ENCODE measurements around the gene SLC12A7. TPM values are rescaled to one million over a fixed set of nuclear protein-coding genes. Genes with fewer than 3 reads are reported as not detected.
"Not testable (repeated sequence)": the region's sequence is repeated elsewhere in the genome, so short reads cannot be mapped to it uniquely, and the experiment has no call there.

SLC12A7 gene
- total RNA-seq, 1 experiment from 2014 or later = 22.5 TPM

GRCh38 chr5:1129711-1130055 is 17.8 kb upstream of the SLC12A7 start:
- DNase-seq (ENCODE audit: low spot score) = no peak
- in situ Hi-C loops (cut with HindIII; ENCODE audit: low sequenced_read_pairs) = no loop called here

- DNase-seq (ENCODE audit: low spot score) = no peak
- in situ Hi-C loops (cut with HindIII; ENCODE audit: low sequenced_read_pairs) = no loop called here
Observed at GRCh38 chr5:1128977-1129710, 17.3 kb upstream of the SLC12A7 start.

- DNase-seq (ENCODE audit: low spot score) = no peak
- in situ Hi-C loops (cut with HindIII; ENCODE audit: low sequenced_read_pairs) = no loop called here
Observed at GRCh38 chr5:1127959-1128785, 16.3 kb upstream of the SLC12A7 start.

GRCh38 chr5:1125695-1126094 is 13.8 kb upstream of the SLC12A7 start:
- in situ Hi-C loops (cut with HindIII; ENCODE audit: low sequenced_read_pairs); DNase-seq (ENCODE audit: low spot score): not testable (repeated sequence)

GRCh38 chr5:1125030-1125357 is 13.1 kb upstream of the SLC12A7 start:
- in situ Hi-C loops (cut with HindIII; ENCODE audit: low sequenced_read_pairs) = no loop called here
- DNase-seq (ENCODE audit: low spot score) = no peak

- in situ Hi-C loops (cut with HindIII; ENCODE audit: low sequenced_read_pairs) = no loop called here
- DNase-seq (ENCODE audit: low spot score) = no peak
Observed at GRCh38 chr5:1124205-1125029, 12.6 kb upstream of the SLC12A7 start.

GRCh38 chr5:1123418-1124147 is 11.7 kb upstream of the SLC12A7 start:
- in situ Hi-C loops (cut with HindIII; ENCODE audit: low sequenced_read_pairs) = no loop called here
- DNase-seq (ENCODE audit: low spot score) = no peak

GRCh38 chr5:1122511-1123294 is 10.8 kb upstream of the SLC12A7 start:
- in situ Hi-C loops (cut with HindIII; ENCODE audit: low sequenced_read_pairs) = no loop called here
- DNase-seq (ENCODE audit: low spot score) = no peak

GRCh38 chr5:1121891-1122290 is 10.0 kb upstream of the SLC12A7 start:
- in situ Hi-C loops (cut with HindIII; ENCODE audit: low sequenced_read_pairs) = no loop called here
- no peak for DNase-seq (ENCODE audit: low spot score)

- no peak for DNase-seq (ENCODE audit: low spot score)
- in situ Hi-C loops (cut with HindIII; ENCODE audit: low sequenced_read_pairs) = no loop called here
Observed at GRCh38 chr5:1121044-1121443, 9.2 kb upstream of the SLC12A7 start.

- no peak for DNase-seq (ENCODE audit: low spot score)
- in situ Hi-C loops (cut with HindIII; ENCODE audit: low sequenced_read_pairs) = no loop called here
Observed at GRCh38 chr5:1120236-1120999, 8.6 kb upstream of the SLC12A7 start.

GRCh38 chr5:1119312-1119831 is 7.5 kb upstream of the SLC12A7 start:
- in situ Hi-C loops (cut with HindIII; ENCODE audit: low sequenced_read_pairs) = no loop called here
- DNase-seq (ENCODE audit: low spot score) = no peak

GRCh38 chr5:1118738-1119137 is 6.9 kb upstream of the SLC12A7 start:
- in situ Hi-C loops (cut with HindIII; ENCODE audit: low sequenced_read_pairs) = no loop called here
- no peak for DNase-seq (ENCODE audit: low spot score)

GRCh38 chr5:1118231-1118698 is 6.4 kb upstream of the SLC12A7 start:
- in situ Hi-C loops (cut with HindIII; ENCODE audit: low sequenced_read_pairs) = no loop called here
- peak; percentile 11 for DNase-seq (ENCODE audit: low spot score)

- in situ Hi-C loops (cut with HindIII; ENCODE audit: low sequenced_read_pairs) = no loop called here
- DNase-seq (ENCODE audit: low spot score) = no peak
Observed at GRCh38 chr5:1116977-1117376, 5.1 kb upstream of the SLC12A7 start.

- no peak for DNase-seq (ENCODE audit: low spot score)
- in situ Hi-C loops (cut with HindIII; ENCODE audit: low sequenced_read_pairs) = no loop called here
Observed at GRCh38 chr5:1116109-1116740, 4.4 kb upstream of the SLC12A7 start.

- in situ Hi-C loops (cut with HindIII; ENCODE audit: low sequenced_read_pairs) = no loop called here
- no peak for DNase-seq (ENCODE audit: low spot score)
Observed at GRCh38 chr5:1115123-1115815, 3.4 kb upstream of the SLC12A7 start.
